Stimulated activated naive CD4-positive, alpha-beta T cell treated with Interleukin-2 at 50 U/mL for 16 hours (primary cell): Measurements from ENCODE around the gene CYBA.

ENCODE experiments used
- DNase-seq: peaks from one replicate; lab custom pipeline; 2025; lab: John Stamatoyannopoulos, UW

The CYBA gene

GRCh38 chr16:88661468-88661867 is 10.6 kb upstream of the CYBA start:
- DNase-seq: no peak

- DNase-seq: no peak
Measured at GRCh38 chr16:88659160-88659559, 8.3 kb upstream of the CYBA start.

- no peak for DNase-seq
Measured at GRCh38 chr16:88658714-88659113, 7.9 kb upstream of the CYBA start.

- DNase-seq: no peak
Measured at GRCh38 chr16:88657371-88657770, 6.5 kb upstream of the CYBA start.

GRCh38 chr16:88656291-88656980 is 5.6 kb upstream of the CYBA start:
- DNase-seq: no peak

GRCh38 chr16:88655733-88656281 is 5.0 kb upstream of the CYBA start:
- DNase-seq: no peak

- no peak for DNase-seq
Measured at GRCh38 chr16:88655053-88655732, 4.3 kb upstream of the CYBA start.

- DNase-seq: no peak
Measured at GRCh38 chr16:88654363-88655052, 3.7 kb upstream of the CYBA start.

- no peak for DNase-seq
Measured at GRCh38 chr16:88653596-88654362, 2.9 kb upstream of the CYBA start.

GRCh38 chr16:88653101-88653500 is 2.2 kb upstream of the CYBA start:
- DNase-seq: no peak

GRCh38 chr16:88652762-88653063 is 1.9 kb upstream of the CYBA start:
- DNase-seq: no peak

GRCh38 chr16:88651989-88652761 is 1.3 kb upstream of the CYBA start:
- DNase-seq: no peak

GRCh38 chr16:88651276-88651988 is 579 bp upstream of the CYBA start:
- peak; percentile 63 for DNase-seq

GRCh38 chr16:88649924-88650748 is 717 bp downstream of the CYBA start:
- peak; percentile 25 for DNase-seq

GRCh38 chr16:88649195-88649923 is 1.5 kb downstream of the CYBA start:
- DNase-seq: no peak

GRCh38 chr16:88647178-88648070 is 3.4 kb downstream of the CYBA start:
- no peak for DNase-seq

GRCh38 chr16:88646345-88647034 is 4.4 kb downstream of the CYBA start:
- DNase-seq: no peak

GRCh38 chr16:88645941-88646340 is 4.9 kb downstream of the CYBA start:
- no peak for DNase-seq
